Astrocyte of the cerebellum (primary cell): ENCODE data around the gene NADK2.

Source experiments
- DNase-seq: peaks from one replicate; pipeline ENCODE4 v3.0.0-alpha.2; 2011; ENCODE audit warnings: low read depth
- H3K4me3 ChIP-seq: 2 replicates; pipeline ENCODE4 v1.5.1; 2011; ENCODE audit warnings: mild to moderate bottlenecking, low read depth, low read length, moderate library complexity
- in situ Hi-C: cut with HindIII; loops from 2 replicates; pipeline ENCODE4 v1.10.0; 2017; ENCODE audit warnings: low sequenced_read_pairs
- TF ChIP-seq, protein P1 (sequence below): IDR thresholded peaks from 2 replicates; pipeline ENCODE4 v1.5.1; 2012; ENCODE audit warnings: low read length, low read depth, moderate library complexity, mild to moderate bottlenecking; ENCODE audit errors: missing control alignments

Gene NADK2

DNA sequence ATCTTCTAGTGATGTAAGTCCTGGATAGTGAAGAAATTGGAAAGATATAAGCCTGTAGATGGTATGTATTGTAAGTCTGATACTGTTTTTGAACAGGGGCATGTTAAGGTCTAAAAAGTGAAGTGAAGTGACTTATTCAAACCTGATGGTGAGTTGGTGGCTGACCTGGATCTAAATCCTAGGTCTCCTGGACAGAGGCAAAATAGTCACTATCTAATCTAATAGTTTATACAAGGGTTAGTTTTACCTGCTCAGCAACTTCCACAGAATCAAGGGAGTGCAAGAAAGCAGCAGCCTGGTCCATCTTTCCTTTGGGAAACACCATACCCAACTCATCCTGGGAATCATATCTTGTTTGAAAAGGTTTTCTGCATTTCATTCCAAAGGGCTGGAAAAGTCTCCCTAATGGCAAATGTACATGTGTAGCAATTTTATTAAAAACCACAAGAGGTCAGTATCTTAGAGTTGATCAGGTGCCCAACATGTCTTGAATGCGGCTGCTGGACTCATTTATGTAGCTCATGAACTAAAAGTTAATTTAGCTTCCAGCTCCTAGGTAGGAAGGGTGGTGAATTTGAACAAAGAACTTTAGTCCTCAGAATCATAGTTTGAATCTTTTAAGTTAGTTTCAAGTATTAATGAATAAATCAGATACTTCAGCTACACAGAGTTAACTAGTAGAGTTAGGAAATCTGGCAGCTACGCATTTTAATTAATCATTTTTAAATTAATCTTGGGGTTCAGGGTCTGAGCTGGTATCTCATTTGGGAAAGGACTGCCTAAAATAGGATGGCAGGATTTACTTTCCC is 63.8 kb downstream of the NADK2 start:
- in situ Hi-C loops = no loop called here
- TF ChIP-seq, protein P1, sequence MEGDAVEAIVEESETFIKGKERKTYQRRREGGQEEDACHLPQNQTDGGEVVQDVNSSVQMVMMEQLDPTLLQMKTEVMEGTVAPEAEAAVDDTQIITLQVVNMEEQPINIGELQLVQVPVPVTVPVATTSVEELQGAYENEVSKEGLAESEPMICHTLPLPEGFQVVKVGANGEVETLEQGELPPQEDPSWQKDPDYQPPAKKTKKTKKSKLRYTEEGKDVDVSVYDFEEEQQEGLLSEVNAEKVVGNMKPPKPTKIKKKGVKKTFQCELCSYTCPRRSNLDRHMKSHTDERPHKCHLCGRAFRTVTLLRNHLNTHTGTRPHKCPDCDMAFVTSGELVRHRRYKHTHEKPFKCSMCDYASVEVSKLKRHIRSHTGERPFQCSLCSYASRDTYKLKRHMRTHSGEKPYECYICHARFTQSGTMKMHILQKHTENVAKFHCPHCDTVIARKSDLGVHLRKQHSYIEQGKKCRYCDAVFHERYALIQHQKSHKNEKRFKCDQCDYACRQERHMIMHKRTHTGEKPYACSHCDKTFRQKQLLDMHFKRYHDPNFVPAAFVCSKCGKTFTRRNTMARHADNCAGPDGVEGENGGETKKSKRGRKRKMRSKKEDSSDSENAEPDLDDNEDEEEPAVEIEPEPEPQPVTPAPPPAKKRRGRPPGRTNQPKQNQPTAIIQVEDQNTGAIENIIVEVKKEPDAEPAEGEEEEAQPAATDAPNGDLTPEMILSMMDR = peak; percentile 61
- no peak overlapping the region for H3K4me3 ChIP-seq
- DNase-seq = peak; percentile 36

DNA sequence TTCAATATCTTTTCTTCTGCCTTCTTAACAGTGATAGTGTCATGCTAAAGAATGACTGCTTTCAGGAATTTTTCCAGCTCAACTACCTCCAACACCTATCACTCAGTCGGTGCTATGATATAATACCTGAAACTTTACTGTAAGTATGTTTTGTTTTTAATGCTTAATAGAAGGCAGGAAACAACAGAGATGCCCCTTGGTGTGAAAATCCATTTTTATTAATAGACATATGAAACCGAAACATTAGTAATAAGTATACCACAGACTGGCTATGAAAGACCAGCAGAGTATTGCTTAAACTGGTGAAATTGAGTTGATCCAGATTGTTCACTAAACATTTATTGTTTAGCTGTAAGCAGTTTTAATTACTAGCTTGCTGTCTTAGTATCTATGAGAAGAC is 64.6 kb downstream of the NADK2 start:
- no peak overlapping the region for H3K4me3 ChIP-seq
- in situ Hi-C loops = no loop called here
- TF ChIP-seq, protein P1 = no peak
- no peak for DNase-seq

DNA sequence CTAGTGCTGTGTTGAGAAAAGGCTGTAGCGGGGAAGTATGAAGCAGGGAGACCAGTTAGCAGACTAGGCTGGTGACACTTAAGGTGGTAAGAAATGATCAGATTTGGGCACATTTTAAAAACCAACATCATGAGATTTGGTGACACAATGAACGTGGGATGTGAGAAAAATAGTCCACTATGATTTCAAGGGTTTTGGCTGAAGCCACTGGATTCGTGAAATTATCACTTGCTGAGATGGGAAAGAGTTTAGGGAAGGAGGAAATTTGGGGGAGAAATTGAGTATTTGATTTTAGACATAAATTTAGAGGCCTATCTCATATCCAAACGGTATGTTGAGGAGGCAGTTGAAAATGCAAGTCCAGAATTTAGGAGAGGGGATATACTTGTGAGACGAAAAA is 66.7 kb downstream of the NADK2 start:
- H3K4me3 ChIP-seq = no peak overlapping the region
- in situ Hi-C loops = no loop called here
- no peak for DNase-seq
- TF ChIP-seq, protein P1 = no peak

DNA sequence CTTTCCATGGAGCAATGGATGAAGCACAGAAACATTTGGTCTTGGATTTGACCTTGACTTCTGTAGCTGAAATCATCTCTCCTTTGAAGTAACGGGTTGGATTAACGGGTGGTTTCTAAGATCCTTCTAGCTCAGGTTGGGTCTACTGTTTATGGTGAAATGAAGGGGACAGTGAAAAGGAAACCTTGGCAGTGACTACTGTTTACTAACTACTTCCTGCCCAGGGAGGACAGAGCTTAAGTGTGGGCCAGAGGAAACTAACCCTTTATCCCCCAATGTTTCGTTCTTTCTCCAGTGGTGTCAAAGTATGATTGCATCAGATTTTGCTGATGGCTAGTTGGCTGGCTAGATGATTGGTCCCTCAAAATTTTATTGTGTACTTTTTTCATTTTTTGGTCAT is 67.6 kb downstream of the NADK2 start:
- TF ChIP-seq, protein P1 = no peak
- H3K4me3 ChIP-seq = no peak overlapping the region
- no peak for DNase-seq
- in situ Hi-C loops = no loop called here

DNA sequence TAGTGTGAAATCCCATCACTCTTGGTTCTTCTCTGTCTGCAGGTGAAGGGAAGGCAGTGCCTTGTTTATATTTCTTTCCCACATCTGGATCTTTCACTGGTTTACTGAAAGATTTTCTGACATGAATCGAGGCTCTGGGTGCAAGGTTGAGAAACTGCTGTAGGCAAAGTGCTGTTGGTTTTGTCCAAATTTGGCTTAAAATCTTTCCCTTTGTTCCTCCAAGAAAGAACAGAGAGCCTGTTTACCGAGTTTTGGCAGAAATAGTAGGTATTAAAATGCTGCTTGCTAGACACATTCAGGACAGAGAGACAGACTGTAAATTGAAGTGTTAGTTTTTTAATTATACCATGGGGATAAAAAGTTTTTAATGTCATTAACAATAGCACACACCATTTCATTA is 68.3 kb downstream of the NADK2 start:
- H3K4me3 ChIP-seq = no peak overlapping the region
- TF ChIP-seq, protein P1 = no peak
- in situ Hi-C loops = no loop called here
- no peak for DNase-seq

DNA sequence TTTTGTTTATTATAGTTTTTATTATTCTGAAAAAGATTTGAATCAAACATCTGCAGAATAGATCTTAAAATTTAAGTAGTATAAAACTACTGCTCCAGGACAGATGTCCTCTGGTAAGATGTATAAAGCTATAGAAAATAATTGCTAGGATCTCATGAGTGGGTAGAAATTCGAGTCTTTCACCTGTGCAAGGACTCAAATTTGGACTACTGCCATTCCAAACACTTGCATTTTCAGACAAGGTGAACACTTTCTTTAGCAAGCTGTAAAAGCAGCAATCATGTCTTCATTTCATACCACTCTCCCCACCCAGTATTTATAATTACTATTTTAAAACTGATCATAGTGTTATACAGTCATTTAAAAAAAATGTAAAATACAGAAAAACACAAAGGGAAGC is 69.1 kb downstream of the NADK2 start:
- TF ChIP-seq, protein P1 = no peak
- DNase-seq = no peak
- in situ Hi-C loops = no loop called here
- H3K4me3 ChIP-seq = no peak overlapping the region
